ENCODE measurements around the gene CLIP3. TPM values are rescaled to one million over a fixed set of nuclear protein-coding genes. Genes with fewer than 3 reads are reported as not detected.

The CLIP3 gene
- total RNA-seq (1 to 10 TPM; 1.1 to 4.0 (median 3.0) TPM), polyA plus RNA-seq (1 to 10 TPM; 3.1 to 5.2 TPM), total RNA-seq (0.54 reads per million)

- Histone ChIP-seq H3K36me3 (ENCODE audit: control insufficient read depth in 2 of 3, insufficient read depth in 3 of 3, low read length in 3 of 3) (peaks cover 0 to 4% (median 0%) of the 10 kb centered on the region in 3 experiments), H3K9me3 (ENCODE audit: control insufficient read depth in 2 of 3, low read length in 3 of 3) (no peaks in the 10 kb centered on the region), H3K4me3 (ENCODE audit: low read length) (peak within 1 kb of the TSS; percentile 20), H3K27me3 (ENCODE audit: control insufficient read depth in 2 of 2, insufficient read depth in 2 of 2, low read length in 2 of 2) (no peaks in the 10 kb centered on the region), H3K27ac (ENCODE audit: low read depth, low read length) (no peak within 1 kb of the TSS), H3K4me1 (ENCODE audit: control insufficient read depth in 2 of 2, insufficient read depth in 2 of 2, low read length in 2 of 2) (peaks cover 4 to 22% of the 10 kb centered on the region in 2 donors)
- intact Hi-C loops (cut with micrococcal nuclease): no loop called here
- Mint-ChIP-seq H3K36me3 (peaks cover 0 to 27% (median 21%) of the 10 kb centered on the region in 5 donors), H3K27me3 (peaks cover 0 to 4% (median 0%) of the 10 kb centered on the region in 5 donors), H3K4me3 (peak within 1 kb of the TSS; percentile 32 to 81 (median 70)), H3K9me3 (no peaks in the 10 kb centered on the region), H3K27ac (peak within 1 kb of the TSS in 3 of 9 donors; percentile 46 to 75 (median 61)), H3K4me1 (peaks cover 22 to 51% (median 40%) of the 10 kb centered on the region in 7 donors)
- POLR2A ChIA-PET: no interaction called here
- peak in 6 of 9 donors; percentile 20 to 58 (median 26) for DNase-seq
- CTCF ChIA-PET: no interaction called here
- ATAC-seq: peak; percentile 47
Measured at GRCh38 chr19:36032251-36033104, at the start of gene CLIP3. CLIP3 (minus strand) TSS chr19:36032873; CDS start chr19:36032357, 516 bp downstream.

- H3K9me3 Mint-ChIP-seq: no peaks in the 10 kb centered on the region
- no peak for DNase-seq
- Histone ChIP-seq H3K4me3 (ENCODE audit: low read length) (no peak overlapping the region), H3K27me3 (ENCODE audit: control insufficient read depth in 2 of 2, insufficient read depth in 2 of 2, low read length in 2 of 2) (no peaks in the 10 kb centered on the region), H3K27ac (ENCODE audit: low read depth, low read length) (no peak overlapping the region), H3K36me3 (ENCODE audit: control insufficient read depth in 2 of 3, insufficient read depth in 3 of 3, low read length in 3 of 3) (no peaks in the 10 kb centered on the region), H3K9me3 (ENCODE audit: control insufficient read depth in 2 of 3, low read length in 3 of 3) (no peaks in the 10 kb centered on the region), H3K4me1 (ENCODE audit: control insufficient read depth in 2 of 2, insufficient read depth in 2 of 2, low read length in 2 of 2) (no peaks in the 10 kb centered on the region)
- H3K4me3 Mint-ChIP-seq: no peak overlapping the region
- peaks cover 0 to 27% (median 3%) of the 10 kb centered on the region in 5 donors for H3K36me3 Mint-ChIP-seq
- no peak for ATAC-seq
- peaks cover 0 to 2% (median 0%) of the 10 kb centered on the region in 7 donors for H3K4me1 Mint-ChIP-seq
- ChIA-PET CTCF (no interaction called here), POLR2A (no interaction called here)
- intact Hi-C loops (cut with micrococcal nuclease): no loop called here
- peak overlapping the region in 1 of 9 donors; percentile 23 for H3K27ac Mint-ChIP-seq
- H3K27me3 Mint-ChIP-seq: no peaks in the 10 kb centered on the region
Measured at GRCh38 chr19:36081894-36082293, 49.2 kb upstream of the CLIP3 start.

- H3K9me3 Mint-ChIP-seq: no peaks in the 10 kb centered on the region
- Histone ChIP-seq H3K27me3 (ENCODE audit: control insufficient read depth in 2 of 2, insufficient read depth in 2 of 2, low read length in 2 of 2) (no peaks in the 10 kb centered on the region), H3K36me3 (ENCODE audit: control insufficient read depth in 2 of 3, insufficient read depth in 3 of 3, low read length in 3 of 3) (no peaks in the 10 kb centered on the region), H3K4me1 (ENCODE audit: control insufficient read depth in 2 of 2, insufficient read depth in 2 of 2, low read length in 2 of 2) (no peaks in the 10 kb centered on the region), H3K4me3 (ENCODE audit: low read length) (no peak overlapping the region), H3K9me3 (ENCODE audit: control insufficient read depth in 2 of 3, low read length in 3 of 3) (no peaks in the 10 kb centered on the region), H3K27ac (ENCODE audit: low read depth, low read length) (no peak overlapping the region)
- POLR2A ChIA-PET: no interaction called here
- DNase-seq (no peak), ATAC-seq (no peak)
- CTCF ChIA-PET: no interaction called here
- H3K27me3 Mint-ChIP-seq: no peaks in the 10 kb centered on the region
- H3K36me3 Mint-ChIP-seq: peaks cover 0 to 27% (median 3%) of the 10 kb centered on the region in 5 donors
- H3K27ac Mint-ChIP-seq: no peak overlapping the region
- intact Hi-C loops (cut with micrococcal nuclease): no loop called here
- no peak overlapping the region for H3K4me3 Mint-ChIP-seq
- peaks cover 0 to 2% (median 0%) of the 10 kb centered on the region in 7 donors for H3K4me1 Mint-ChIP-seq
Measured at GRCh38 chr19:36081385-36081784, 48.7 kb upstream of the CLIP3 start.

GRCh38 chr19:36079389-36079945, 46.8 kb upstream of the CLIP3 start:
- H3K4me1 ChIP-seq (ENCODE audit: control insufficient read depth in 2 of 2, insufficient read depth in 2 of 2, low read length in 2 of 2): no peaks in the 10 kb centered on the region
- ATAC-seq: no peak
- DNase-seq: no peak
- H3K9me3 ChIP-seq (ENCODE audit: control insufficient read depth in 2 of 3, low read length in 3 of 3): no peaks in the 10 kb centered on the region
- POLR2A ChIA-PET: interaction anchor here (1.0 kb wide), 1 partner anchor 16 kb away, joined by 3 read pairs; no protein-coding TSS in a partner anchor
- H3K27me3 ChIP-seq (ENCODE audit: control insufficient read depth in 2 of 2, insufficient read depth in 2 of 2, low read length in 2 of 2): no peaks in the 10 kb centered on the region
- no peak overlapping the region for H3K4me3 Mint-ChIP-seq
- intact Hi-C loops (cut with micrococcal nuclease): no loop called here
- no peaks in the 10 kb centered on the region for H3K9me3 Mint-ChIP-seq
- CTCF ChIA-PET: no interaction called here
- H3K27ac Mint-ChIP-seq: peak overlapping the region in 2 of 9 donors; percentile 34 to 47
- no peak overlapping the region for H3K27ac ChIP-seq (ENCODE audit: low read depth, low read length)
- no peaks in the 10 kb centered on the region for H3K36me3 ChIP-seq (ENCODE audit: control insufficient read depth in 2 of 3, insufficient read depth in 3 of 3, low read length in 3 of 3)
- H3K27me3 Mint-ChIP-seq: no peaks in the 10 kb centered on the region
- peaks cover 0 to 2% (median 0%) of the 10 kb centered on the region in 7 donors for H3K4me1 Mint-ChIP-seq
- no peak overlapping the region for H3K4me3 ChIP-seq (ENCODE audit: low read length)
- peaks cover 0 to 29% (median 3%) of the 10 kb centered on the region in 5 donors for H3K36me3 Mint-ChIP-seq

- H3K36me3 ChIP-seq (ENCODE audit: control insufficient read depth in 2 of 3, insufficient read depth in 3 of 3, low read length in 3 of 3): no peaks in the 10 kb centered on the region
- Mint-ChIP-seq H3K9me3 (no peaks in the 10 kb centered on the region), H3K27me3 (no peaks in the 10 kb centered on the region), H3K4me3 (no peak overlapping the region), H3K36me3 (peaks cover 0 to 21% (median 4%) of the 10 kb centered on the region in 5 donors), H3K27ac (no peak overlapping the region), H3K4me1 (peaks cover 0 to 2% (median 0%) of the 10 kb centered on the region in 7 donors)
- H3K4me3 ChIP-seq (ENCODE audit: low read length): no peak overlapping the region
- H3K27ac ChIP-seq (ENCODE audit: low read depth, low read length): no peak overlapping the region
- no peaks in the 10 kb centered on the region for H3K9me3 ChIP-seq (ENCODE audit: control insufficient read depth in 2 of 3, low read length in 3 of 3)
- DNase-seq (no peak), ATAC-seq (no peak)
- ChIA-PET POLR2A (no interaction called here), CTCF (no interaction called here)
- H3K27me3 ChIP-seq (ENCODE audit: control insufficient read depth in 2 of 2, insufficient read depth in 2 of 2, low read length in 2 of 2): no peaks in the 10 kb centered on the region
- intact Hi-C loops (cut with micrococcal nuclease): no loop called here
- H3K4me1 ChIP-seq (ENCODE audit: control insufficient read depth in 2 of 2, insufficient read depth in 2 of 2, low read length in 2 of 2): no peaks in the 10 kb centered on the region
Measured at GRCh38 chr19:36073121-36073876, 40.6 kb upstream of the CLIP3 start.

GRCh38 chr19:36072081-36072480, 39.4 kb upstream of the CLIP3 start:
- Histone ChIP-seq H3K4me1 (ENCODE audit: control insufficient read depth in 2 of 2, insufficient read depth in 2 of 2, low read length in 2 of 2) (no peaks in the 10 kb centered on the region), H3K36me3 (ENCODE audit: control insufficient read depth in 2 of 3, insufficient read depth in 3 of 3, low read length in 3 of 3) (no peaks in the 10 kb centered on the region), H3K27ac (ENCODE audit: low read depth, low read length) (no peak overlapping the region), H3K27me3 (ENCODE audit: control insufficient read depth in 2 of 2, insufficient read depth in 2 of 2, low read length in 2 of 2) (no peaks in the 10 kb centered on the region), H3K4me3 (ENCODE audit: low read length) (no peak overlapping the region), H3K9me3 (ENCODE audit: control insufficient read depth in 2 of 3, low read length in 3 of 3) (no peaks in the 10 kb centered on the region)
- no peak overlapping the region for H3K27ac Mint-ChIP-seq
- POLR2A ChIA-PET: no interaction called here
- H3K4me3 Mint-ChIP-seq: no peak overlapping the region
- CTCF ChIA-PET: no interaction called here
- peaks cover 0 to 26% (median 4%) of the 10 kb centered on the region in 5 donors for H3K36me3 Mint-ChIP-seq
- peaks cover 0 to under 1% (median 0%) of the 10 kb centered on the region in 7 donors for H3K4me1 Mint-ChIP-seq
- ATAC-seq (no peak), DNase-seq (no peak)
- intact Hi-C loops (cut with micrococcal nuclease): no loop called here
- no peaks in the 10 kb centered on the region for H3K27me3 Mint-ChIP-seq
- H3K9me3 Mint-ChIP-seq: no peaks in the 10 kb centered on the region
